H1 (cell line): ENCODE measurements around the gene TUBE1. TPM values are rescaled to one million over a fixed set of nuclear protein-coding genes. Genes with fewer than 3 reads are reported as not detected.

Experiments
- CTCF ChIA-PET: fragments of 300-600 bp; sonication (Branson Sonifier 250); formaldehyde crosslinking; loops from one replicate; lab custom pipeline; 2021; ENCODE audit not compliant: partially characterized antibody; lab: Charles Lee
- POLR2A ChIA-PET: fragments of 300-600 bp; sonication (Branson Sonifier 250); formaldehyde crosslinking; loops from one replicate; lab custom pipeline; 2021; ENCODE audit warnings: inconsistent platforms; ENCODE audit not compliant: partially characterized antibody; lab: Charles Lee
- DNase-seq, 2 experiments: peaks; one replicate each; pipeline versions ENCODE4 v3.0.0 to v3.0.0-alpha.2; 2010 to 2022; ENCODE audit warnings: low spot score in 2 of 2, low read depth in 1 of 2, mixed read lengths in 1 of 2
- FAIRE-seq: peaks from 2 replicates; lab custom pipeline; 2011; peaks lifted over from hg19 to GRCh38; lab: Jason Lieb, UNC
- H2AFZ ChIP-seq: 2 replicates; pipeline ENCODE4 v1.8.1; 2012; ENCODE audit warnings: low read length, inconsistent platforms
- H2AK5ac ChIP-seq: 2 replicates; pipeline ENCODE4 v1.6.1; 2013; ENCODE audit warnings: low read depth, low read length
- H2BK120ac ChIP-seq: replicated peaks from 2 replicates; pipeline ENCODE3; 2013; ENCODE audit warnings: low read depth, low read length, inconsistent platforms
- H2BK12ac ChIP-seq: 2 replicates; pipeline ENCODE4 v1.6.1; 2013; ENCODE audit warnings: low read depth, low read length
- H2BK15ac ChIP-seq: 2 replicates; pipeline ENCODE4 v1.6.1; 2013; ENCODE audit warnings: low read length
- H2BK20ac ChIP-seq: 2 replicates; pipeline ENCODE4 v1.6.1; 2013; ENCODE audit warnings: low read length
- H2BK5ac ChIP-seq: 2 replicates; pipeline ENCODE4 v1.6.1; 2013; ENCODE audit warnings: low read depth, low read length
- H3K14ac ChIP-seq: 2 replicates; pipeline ENCODE4 v1.6.1; 2013; ENCODE audit warnings: inconsistent platforms; ENCODE audit not compliant: insufficient read length
- H3K18ac ChIP-seq: 2 replicates; pipeline ENCODE4 v1.6.1; 2013; ENCODE audit warnings: low read length; ENCODE audit errors: extremely low read depth
- H3K23ac ChIP-seq: 2 replicates; pipeline ENCODE4 v1.6.1; 2013; ENCODE audit warnings: inconsistent platforms; ENCODE audit not compliant: insufficient read length
- H3K23me2 ChIP-seq: 2 replicates; pipeline ENCODE4 v1.6.1; 2013; ENCODE audit warnings: low read depth, low read length
- H3K27ac ChIP-seq: 2 replicates; pipeline ENCODE4 v1.6.1; 2011; ENCODE audit warnings: low read depth, low read length, inconsistent platforms
- H3K27me3 ChIP-seq, 4 experiments: replicated peaks in 1 of 4; 1 replicate in 1 of 4; 2 replicates in 3 of 4; pipeline versions ENCODE4 v1.6.1 to v1.8.1; 2011 to 2013; ENCODE audit warnings: low read length in 3 of 4, mild to moderate bottlenecking in 3 of 4, inconsistent platforms in 2 of 4, mixed read lengths in 2 of 4, moderate library complexity in 1 of 4; ENCODE audit not compliant: control insufficient read depth in 3 of 4, insufficient read depth in 3 of 4; ENCODE audit errors: extremely low read depth in 1 of 4
- H3K36me3 ChIP-seq, 4 experiments: 2 replicates each; pipeline versions ENCODE4 v1.6.1 to v1.8.1; 2011 to 2013; ENCODE audit warnings: mild to moderate bottlenecking in 4 of 4, low read length in 3 of 4, moderate library complexity in 2 of 4, control low read depth in 1 of 4, inconsistent platforms in 1 of 4; ENCODE audit not compliant: insufficient read depth in 4 of 4, control insufficient read depth in 2 of 4
- H3K4ac ChIP-seq: replicated peaks from 2 replicates; pipeline ENCODE3; 2013; ENCODE audit warnings: low read length, low read depth, mixed read lengths, inconsistent platforms; ENCODE audit not compliant: insufficient read length
- H3K4me1 ChIP-seq, 4 experiments: replicated peaks in 1 of 4; 1 replicate in 1 of 4; 2 replicates in 3 of 4; pipeline versions ENCODE4 v1.6.1 to v1.8.1; 2011 to 2013; ENCODE audit warnings: low read length in 3 of 4, inconsistent platforms in 2 of 4, mixed read lengths in 1 of 4; ENCODE audit not compliant: insufficient read depth in 4 of 4, control insufficient read depth in 3 of 4
- H3K4me2 ChIP-seq, 2 experiments: 2 replicates each; pipeline versions ENCODE4 v1.6.1 to v1.8.1; 2011 to 2013; ENCODE audit warnings: low read depth in 2 of 2, low read length in 2 of 2, control low read depth in 1 of 2, inconsistent platforms in 1 of 2, mild to moderate bottlenecking in 1 of 2; ENCODE audit not compliant: insufficient read depth in 1 of 2
- H3K4me3 ChIP-seq, 4 experiments: fragments of 200-600, 300-600 bp in 1 of 4; sonication (generic), shearing (Covaris generic), sonication (Bioruptor Twin) in 1 of 4; 2 replicates each; pipeline versions ENCODE4 v1.5.1 to v1.8.1; 2011 to 2016; ENCODE audit warnings: low read length in 4 of 4, low read depth in 3 of 4, control low read depth in 2 of 4, inconsistent platforms in 2 of 4, mild to moderate bottlenecking in 2 of 4, mixed read lengths in 1 of 4, moderate library complexity in 1 of 4; ENCODE audit not compliant: insufficient read depth in 2 of 4; ENCODE audit errors: extremely low read depth in 1 of 4
- H3K56ac ChIP-seq: replicated peaks from 2 replicates; pipeline ENCODE3; 2013; ENCODE audit warnings: low read depth, mild to moderate bottlenecking, mixed read lengths, low read length, inconsistent platforms; ENCODE audit not compliant: insufficient read length
- H3K79me1 ChIP-seq: 2 replicates; pipeline ENCODE4 v1.6.1; 2013; ENCODE audit warnings: low read depth, low read length, control low read depth
- H3K79me2 ChIP-seq, 2 experiments: 2 replicates each; pipeline versions ENCODE4 v1.6.1 to v1.8.1; 2012 to 2013; ENCODE audit warnings: low read length in 2 of 2, mild to moderate bottlenecking in 2 of 2, inconsistent platforms in 1 of 2; ENCODE audit not compliant: insufficient read depth in 2 of 2, control insufficient read depth in 1 of 2
- H3K9ac ChIP-seq, 4 experiments: replicated peaks in 1 of 4; 1 replicate in 1 of 4; 2 replicates in 3 of 4; pipeline versions ENCODE4 v1.6.1 to v1.8.1; 2011 to 2013; ENCODE audit warnings: low read depth in 3 of 4, low read length in 3 of 4, control low read depth in 2 of 4, mild to moderate bottlenecking in 2 of 4, moderate library complexity in 2 of 4, inconsistent platforms in 1 of 4; ENCODE audit errors: extremely low read depth in 1 of 4
- H3K9me3 ChIP-seq, 2 experiments: 2 replicates each; pipeline versions ENCODE4 v1.6.1 to v1.8.1; 2012 to 2013; ENCODE audit warnings: mild to moderate bottlenecking in 2 of 2, moderate library complexity in 2 of 2, control low read depth in 1 of 2, inconsistent platforms in 1 of 2, low read depth in 1 of 2, low read length in 1 of 2, mixed read lengths in 1 of 2; ENCODE audit not compliant: insufficient read depth in 2 of 2
- H4K20me1 ChIP-seq, 2 experiments: replicated peaks in 1 of 2; 2 replicates each; pipeline versions ENCODE3 to v1.8.1; 2011 to 2013; ENCODE audit warnings: inconsistent platforms in 2 of 2, low read length in 2 of 2, mild to moderate bottlenecking in 1 of 2; ENCODE audit not compliant: insufficient read depth in 2 of 2, control insufficient read depth in 1 of 2
- H4K5ac ChIP-seq: 2 replicates; pipeline ENCODE4 v1.6.1; 2013; ENCODE audit warnings: low read length, low read depth, mixed read lengths, inconsistent platforms; ENCODE audit not compliant: insufficient read length
- H4K8ac ChIP-seq: 2 replicates; pipeline ENCODE4 v1.8.0; 2013; ENCODE audit warnings: mild to moderate bottlenecking, moderate library complexity, low read length, inconsistent platforms; ENCODE audit not compliant: insufficient read depth; ENCODE audit errors: extremely low read depth
- H4K91ac ChIP-seq: replicated peaks from 2 replicates; pipeline ENCODE3; 2013; ENCODE audit warnings: low read length, mixed read lengths, inconsistent platforms; ENCODE audit not compliant: insufficient read length
- BCL11A ChIP-seq, 2 experiments: IDR thresholded peaks; one replicate each; pipeline ENCODE4 v1.6.1; 2011; ENCODE audit warnings: low read depth in 2 of 2, low read length in 2 of 2, mild to moderate bottlenecking in 2 of 2
- BRCA1 ChIP-seq: IDR thresholded peaks from 2 replicates; pipeline ENCODE4 v1.6.1; 2012; ENCODE audit warnings: low read depth, low read length, improper control_type of control experiment
- GTF2F1 ChIP-seq: IDR thresholded peaks from 2 replicates; pipeline ENCODE4 v1.6.1; 2012; ENCODE audit warnings: low read depth, low read length, improper control_type of control experiment, borderline replicate concordance
- KDM1A ChIP-seq: fragments of 200-600, 300-600 bp; sonication (generic); IDR thresholded peaks from 2 replicates; pipeline ENCODE4 v1.7.1; 2016; ENCODE audit warnings: mild to moderate bottlenecking, low read length, borderline replicate concordance
- KDM4A ChIP-seq: IDR thresholded peaks from one replicate; pipeline ENCODE4 v1.7.1; 2012; ENCODE audit warnings: low read depth, mild to moderate bottlenecking, moderate library complexity, low read length, inconsistent platforms; ENCODE audit not compliant: severe bottlenecking
- KDM5A ChIP-seq: fragments of 200-600 bp; IDR thresholded peaks from 2 replicates; pipeline ENCODE4 v1.7.1; 2012; ENCODE audit warnings: mild to moderate bottlenecking, low read length, inconsistent platforms, mixed read lengths
- NANOG ChIP-seq: IDR thresholded peaks from 2 replicates; pipeline ENCODE4 v1.6.1; 2011; ENCODE audit warnings: low read length, low read depth, mild to moderate bottlenecking, inconsistent platforms; ENCODE audit not compliant: insufficient read depth, poor library complexity, severe bottlenecking
- POLR2A ChIP-seq, 2 experiments: IDR thresholded peaks; 1 replicate in 1 of 2; 2 replicates in 1 of 2; pipeline ENCODE4 v1.6.1; 2011; ENCODE audit warnings: low read depth in 2 of 2, low read length in 2 of 2, mild to moderate bottlenecking in 2 of 2; ENCODE audit errors: control extremely low read depth in 1 of 2
- POLR2AphosphoS5 ChIP-seq: IDR thresholded peaks from 2 replicates; pipeline ENCODE4 v1.6.1; 2011; ENCODE audit warnings: low read depth, low read length
- SP4 ChIP-seq: IDR thresholded peaks from 2 replicates; pipeline ENCODE4 v1.6.1; 2012; ENCODE audit warnings: low read length, inconsistent platforms
- TAF7 ChIP-seq: optimal IDR thresholded peaks from 2 replicates; pipeline ENCODE3; 2011; ENCODE audit warnings: low read depth, mild to moderate bottlenecking, inconsistent platforms, low read length, moderate library complexity, borderline replicate concordance
- YY1 ChIP-seq: IDR thresholded peaks from 2 replicates; pipeline ENCODE4 v1.6.1; 2011; ENCODE audit warnings: low read depth, mild to moderate bottlenecking, low read length
- WGBS, 2 experiments: shearing (Covaris generic) in 1 of 2; methylation state at CpG; one replicate each; pipeline versions ENCODE4 v1.1.6 to v1.1.7; 2013 to 2015; ENCODE audit warnings: low lambda C conversion rate in 2 of 2, mixed read lengths in 2 of 2, inconsistent platforms in 1 of 2, low coverage in 1 of 2, missing lambda C conversion rate in 1 of 2; ENCODE audit not compliant: insufficient replicate concordance in 2 of 2, insufficient coverage in 1 of 2, insufficient read length in 1 of 2; ENCODE audit errors: extremely low coverage in 1 of 2, missing lambda C conversion rate in 1 of 2; 5-methylcytosine and 5-hydroxymethylcytosine counted together
- polyA plus RNA-seq, 7 experiments: library from polyadenylated mRNA; depleted of rRNA in 3 of 7; stranded (reverse) in 5 of 7; unstranded in 2 of 7; fragments of >200 nt in 5 of 7; fragments of 200-250 nt in 2 of 7; gene quantifications; 1 replicate in 5 of 7; 2 replicates in 1 of 7; 4 replicates in 1 of 7; pipeline versions ENCODE4 v1.2.1 to v1.2.3, GENCODE V29; 2011 to 2013; ENCODE audit warnings: missing spikeins in 2 of 7, mixed read lengths in 2 of 7
- total RNA-seq: library from RNA; stranded (reverse); fragmentation: NEBNext Ultra II Directional; extraction: Animal tissue kit (Norgen Biotek cat#: 25700); gene quantifications from 2 replicates; pipeline ENCODE4 v1.2.1, GENCODE V29; 2021

The TUBE1 gene
- total and polyA plus RNA-seq, 2 of the 8 experiments (the other 6 are each of a cell fraction or from before 2014, with no cell fraction given), result 8.0 to 15.9 TPM

- Histone ChIP-seq H2BK5ac (no peak overlapping the region), H3K4ac (no peak overlapping the region), H3K27me3 (no peaks in the 10 kb centered on the region), H2BK15ac (no peak overlapping the region), H4K91ac (no peak overlapping the region), H3K56ac (no peak overlapping the region), H3K36me3 (no peaks in the 10 kb centered on the region), H2BK20ac (no peak overlapping the region), H3K14ac (no peak overlapping the region), H4K8ac (no peak overlapping the region), H3K9ac (no peak overlapping the region), H3K23ac (no peak overlapping the region), H3K27ac (no peak overlapping the region), H4K20me1 (no peaks in the 10 kb centered on the region), H3K18ac (no peak overlapping the region), H2BK120ac (no peak overlapping the region), H3K4me2 (no peak overlapping the region), H3K23me2 (no peaks in the 10 kb centered on the region; the same call in 1 of the 2 replicates), H2BK12ac (peak overlapping the region; percentile 17; the same call in 1 of the 2 replicates), H3K9me3 (peaks cover 0 to 6% of the 10 kb centered on the region in 2 experiments; a peak in 1 of 4 replicates), H2AFZ (no peak overlapping the region), H2AK5ac (no peak overlapping the region), H4K5ac (no peak overlapping the region), H3K79me1 (no peaks in the 10 kb centered on the region), H3K4me1 (no peaks in the 10 kb centered on the region), H3K79me2 (no peaks in the 10 kb centered on the region), H3K4me3 (no peak overlapping the region)
- DNase-seq (no peak), FAIRE-seq (no peak)
- ChIA-PET CTCF (interaction anchor here (0.6 to 9.7 kb wide), 11 partner anchors 18 to 786 kb away, joined by 3 to 102 read pairs (median 5); a partner anchor contains a TSS), POLR2A (no interaction called here)
- 93% methylated on average over 3 of the region's 3 CpGs; no CpG with 5 or more reads in 1 of the 2 experiments for WGBS, 2 experiments
- TF ChIP-seq POLR2A (IDR thresholded peaks at IDR 0.05; ENCODE audit: control extremely low read depth in 1 of 2, low read depth in 2 of 2, low read length in 2 of 2), result no peak
- no peak for TF ChIP-seq GTF2F1
- no peak for TF ChIP-seq KDM5A
- no peak for TF ChIP-seq YY1
- no peak for TF ChIP-seq POLR2AphosphoS5
- TF ChIP-seq TAF7, result no peak
- TF ChIP-seq KDM4A, result no peak
- no peak for TF ChIP-seq KDM1A
- no peak for TF ChIP-seq BCL11A (IDR thresholded peaks at IDR 0.05; ENCODE audit: low read depth in 2 of 2, low read length in 2 of 2)
- TF ChIP-seq SP4, result no peak
- TF ChIP-seq BRCA1, result no peak
- TF ChIP-seq NANOG, result no peak
These were observed 42.4 kb downstream of the TUBE1 start for GRCh38 chr6:112044856-112045255.
